Mucosa of descending colon (tissue), 3 donors: ENCODE data around the gene ALOX12B. TPM values are rescaled to one million over a fixed set of nuclear protein-coding genes. Genes with fewer than 3 reads are reported as not detected.

Source experiments
- ATAC-seq: fragments of 200-7000 bp; cut with Tn5 transposase; one replicate; pipeline ENCODE4 v1.9.1; 2020; ENCODE audit warnings: mild to moderate bottlenecking, moderate library complexity
- DNase-seq, 3 donors: peaks; one replicate each; pipeline ENCODE4 v3.0.0-alpha.2; 2020
- H3K36me3 ChIP-seq: fragments of 200-600 bp; one replicate; pipeline ENCODE4 v1.8.0; 2021; ENCODE audit warnings: low read depth, mild to moderate bottlenecking
- H3K4me1 ChIP-seq: fragments of 200-600 bp; one replicate; pipeline ENCODE4 v1.8.0; 2021; ENCODE audit warnings: low read depth, mild to moderate bottlenecking
- H3K4me3 ChIP-seq: fragments of 200-600 bp; one replicate; pipeline ENCODE4 v1.8.0; 2021; ENCODE audit warnings: mild to moderate bottlenecking
- H3K9me3 ChIP-seq: fragments of 200-600 bp; one replicate; pipeline ENCODE4 v1.8.0; 2021; ENCODE audit warnings: mild to moderate bottlenecking
- intact Hi-C, 2 donors: fragments of 100-400 bp; cut with DNase I in 1 of 2; cut with micrococcal nuclease in 1 of 2; formaldehyde crosslinking; loops; one replicate each; pipeline versions ENCODE4 v1.11.0 to v1.11.1; 2022; cut with DNase I, micrococcal nuclease
- total RNA-seq, 3 donors: library from RNA; stranded (reverse); fragmentation: NEBNext Ultra II Directional in 2 of 3; extraction: Animal tissue kit (Norgen Biotek cat#: 25700) in 2 of 3; gene quantifications; one replicate each; pipeline versions ENCODE4 v1.2.1 to v1.2.4, GENCODE V29; 2021 to 2023
- TF ChIP-seq, protein P1 (sequence below): fragments of 200-600 bp; IDR thresholded peaks from one replicate; pipeline ENCODE4 v1.8.0; 2022; ENCODE audit warnings: antibody characterized with exemption, mild to moderate bottlenecking
- donor health status: DM: no; HTN: no; CAD: no; lungs with moderate emphysema.
- donor health status: DM: no; HTN: no; CAD: no.
- donor health status: DM: no; HTN: yes; CAD: no.

Gene ALOX12B
- total RNA-seq, 3 donors from 2014 or later: 0.25 to 0.65 (median 0.49) TPM

DNA sequence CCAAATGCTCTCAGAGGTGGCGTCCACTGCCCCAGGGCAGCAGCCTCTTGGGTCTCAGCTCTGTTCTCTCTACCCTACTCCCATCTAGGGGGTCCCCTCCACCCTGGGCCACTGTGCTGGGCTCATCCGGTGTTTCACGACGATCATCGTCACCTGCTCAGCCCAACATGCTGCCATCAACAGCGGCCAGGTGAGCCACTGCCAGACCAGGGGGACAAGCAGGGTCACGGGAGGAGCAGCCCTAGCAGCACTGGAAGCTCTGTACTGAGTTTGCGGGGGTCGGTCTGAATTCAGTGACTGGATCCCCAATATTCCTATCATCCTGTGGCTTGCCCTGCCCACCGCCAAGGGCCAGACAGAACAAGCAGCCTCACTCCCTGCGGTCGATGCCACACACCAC, 16.0 kb downstream of the ALOX12B start:
- DNase-seq (no peak), ATAC-seq (no peak)
- Histone ChIP-seq H3K36me3 (no peaks in the 10 kb centered on the region), H3K9me3 (no peaks in the 10 kb centered on the region), H3K4me1 (peaks cover 36% of the 10 kb centered on the region), H3K4me3 (no peak overlapping the region)
- TF ChIP-seq, protein P1, sequence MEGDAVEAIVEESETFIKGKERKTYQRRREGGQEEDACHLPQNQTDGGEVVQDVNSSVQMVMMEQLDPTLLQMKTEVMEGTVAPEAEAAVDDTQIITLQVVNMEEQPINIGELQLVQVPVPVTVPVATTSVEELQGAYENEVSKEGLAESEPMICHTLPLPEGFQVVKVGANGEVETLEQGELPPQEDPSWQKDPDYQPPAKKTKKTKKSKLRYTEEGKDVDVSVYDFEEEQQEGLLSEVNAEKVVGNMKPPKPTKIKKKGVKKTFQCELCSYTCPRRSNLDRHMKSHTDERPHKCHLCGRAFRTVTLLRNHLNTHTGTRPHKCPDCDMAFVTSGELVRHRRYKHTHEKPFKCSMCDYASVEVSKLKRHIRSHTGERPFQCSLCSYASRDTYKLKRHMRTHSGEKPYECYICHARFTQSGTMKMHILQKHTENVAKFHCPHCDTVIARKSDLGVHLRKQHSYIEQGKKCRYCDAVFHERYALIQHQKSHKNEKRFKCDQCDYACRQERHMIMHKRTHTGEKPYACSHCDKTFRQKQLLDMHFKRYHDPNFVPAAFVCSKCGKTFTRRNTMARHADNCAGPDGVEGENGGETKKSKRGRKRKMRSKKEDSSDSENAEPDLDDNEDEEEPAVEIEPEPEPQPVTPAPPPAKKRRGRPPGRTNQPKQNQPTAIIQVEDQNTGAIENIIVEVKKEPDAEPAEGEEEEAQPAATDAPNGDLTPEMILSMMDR: no peak
- intact Hi-C loops: no loop called here

DNA sequence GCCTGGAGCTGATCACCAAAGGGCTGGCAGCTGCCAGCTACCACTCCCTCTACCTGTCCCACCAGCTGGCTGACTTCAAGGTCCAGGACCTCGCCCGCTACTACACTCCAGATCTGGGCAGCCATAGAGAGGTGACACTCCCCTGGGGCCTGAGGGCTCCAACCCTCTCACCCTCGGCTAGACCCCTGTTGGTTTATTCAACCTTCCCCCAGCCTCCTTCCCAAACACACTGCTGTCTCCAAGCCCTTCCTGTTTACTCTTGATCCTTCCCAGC, 18.0 kb downstream of the ALOX12B start:
- ATAC-seq (peak; percentile 83), DNase-seq (peak; percentile 78 to 83 (median 78))
- TF ChIP-seq, protein P1: no peak
- Histone ChIP-seq H3K4me3 (no peak overlapping the region), H3K36me3 (no peaks in the 10 kb centered on the region), H3K4me1 (peaks cover 36% of the 10 kb centered on the region), H3K9me3 (no peaks in the 10 kb centered on the region)
- intact Hi-C loops: no loop called here

DNA sequence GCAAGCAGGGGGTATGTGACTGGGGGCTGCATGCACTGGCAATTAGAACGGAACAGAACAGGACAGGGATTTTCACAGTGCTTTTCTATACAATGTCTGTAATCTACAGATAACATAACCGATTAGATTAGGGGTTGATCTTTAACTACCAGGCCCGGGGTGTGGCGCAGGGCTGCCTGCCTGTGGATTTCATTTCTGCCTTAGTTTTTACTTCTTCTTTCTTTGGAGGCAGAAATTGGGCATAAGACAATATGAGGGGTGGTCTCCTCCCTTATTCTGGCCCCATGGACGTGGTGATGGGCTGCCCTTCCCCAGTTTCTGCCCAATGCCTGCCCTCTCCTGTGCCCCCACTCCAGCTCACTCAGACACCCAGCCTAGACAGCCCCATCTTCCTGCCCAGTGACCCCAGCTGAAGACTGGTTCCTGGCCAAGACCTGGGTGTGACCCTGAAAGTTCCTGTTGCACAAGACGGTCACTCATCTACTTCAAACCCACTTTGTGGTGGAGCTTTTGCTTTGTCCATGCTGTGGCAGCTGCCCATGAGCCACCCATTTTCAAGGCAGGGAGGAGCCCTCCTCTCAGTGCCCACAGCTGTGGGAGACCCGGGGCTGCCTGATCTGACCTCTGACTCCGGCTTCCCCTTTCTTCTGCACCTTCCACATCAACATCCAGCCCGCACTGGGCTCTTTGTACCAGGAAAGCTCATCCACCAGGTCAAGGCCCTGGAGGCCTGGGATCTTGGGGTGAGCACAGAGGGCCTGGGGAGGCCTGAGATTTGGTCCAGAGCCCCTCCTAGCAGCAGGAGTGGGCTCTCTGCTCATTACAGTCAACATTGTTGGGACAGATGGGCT, 18.6 kb downstream of the ALOX12B start:
- intact Hi-C loops: no loop called here
- Histone ChIP-seq H3K4me1 (peaks cover 36% of the 10 kb centered on the region), H3K4me3 (no peak overlapping the region), H3K9me3 (no peaks in the 10 kb centered on the region), H3K36me3 (no peaks in the 10 kb centered on the region)
- TF ChIP-seq, protein P1: no peak
- DNase-seq (peak; percentile 69 to 86 (median 72)), ATAC-seq (peak; percentile 71)

DNA sequence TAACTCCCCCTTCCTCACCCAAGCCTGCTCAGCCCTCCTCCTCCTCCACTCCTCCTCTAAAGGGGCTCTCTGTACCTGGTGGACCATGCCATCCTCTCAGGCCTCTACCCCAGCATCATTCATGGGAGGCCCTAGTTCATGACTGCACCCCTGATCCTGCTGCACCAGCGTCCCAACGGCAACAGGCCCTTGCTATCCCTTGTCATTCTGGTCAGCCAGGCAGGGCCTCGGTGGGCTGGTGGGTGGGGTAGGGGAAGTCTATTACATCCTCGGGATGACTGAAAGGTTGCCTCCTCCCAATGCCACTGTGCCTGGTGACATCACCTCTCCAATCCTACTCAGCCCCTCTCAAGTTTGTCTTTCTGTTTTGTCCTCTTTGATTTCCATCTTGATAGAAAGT, 19.7 kb downstream of the ALOX12B start:
- ATAC-seq (peak; percentile 20), DNase-seq (peak in 1 of 3 donors; percentile 42)
- Histone ChIP-seq H3K9me3 (no peaks in the 10 kb centered on the region), H3K4me1 (peaks cover 27% of the 10 kb centered on the region), H3K36me3 (no peaks in the 10 kb centered on the region), H3K4me3 (no peak overlapping the region)
- TF ChIP-seq, protein P1: no peak
- intact Hi-C loops: no loop called here

DNA sequence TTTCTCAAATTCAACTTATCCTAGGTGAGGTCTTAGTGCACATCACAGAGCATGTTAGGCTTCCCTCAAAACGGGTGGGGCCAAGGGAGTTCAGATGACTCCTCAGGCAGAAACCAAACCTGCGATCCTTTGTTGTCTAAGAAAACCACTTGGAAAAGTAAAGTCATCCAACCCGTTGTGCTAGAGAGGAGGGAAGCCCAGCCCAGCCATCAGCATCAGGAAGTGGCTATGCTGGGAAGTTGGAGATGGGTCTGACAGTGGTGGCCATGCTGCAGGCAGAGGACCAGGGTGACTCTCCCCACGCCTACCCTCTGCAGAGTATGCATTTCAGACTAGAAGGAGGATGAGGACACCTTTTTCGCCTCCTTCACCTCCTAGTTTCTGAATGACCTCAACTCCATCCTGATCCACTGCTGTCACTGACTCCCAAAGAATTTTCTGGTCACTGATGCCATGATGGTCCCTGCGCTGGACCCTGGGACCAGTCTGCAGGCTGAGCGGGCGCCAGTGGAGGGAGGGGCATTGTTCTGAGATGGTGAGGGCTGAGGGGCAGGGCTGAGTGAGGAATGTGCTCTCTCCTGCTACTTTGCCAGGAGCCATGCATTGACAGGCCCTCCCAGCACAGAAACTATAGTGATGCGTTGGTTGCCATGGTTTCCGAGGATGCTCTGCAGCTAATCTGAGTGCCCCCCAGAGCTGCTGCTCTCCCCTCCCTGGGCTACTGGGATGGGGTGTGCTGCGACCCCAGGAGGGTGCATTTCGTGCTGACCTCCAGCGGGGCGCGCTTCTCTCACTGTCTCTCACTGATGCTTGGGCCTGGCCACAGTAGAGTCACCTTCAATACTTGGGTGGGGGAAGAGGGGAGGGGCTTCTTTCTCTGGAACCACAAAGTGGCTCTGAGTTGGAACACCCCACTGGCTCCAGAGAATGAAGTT, 20.4 kb downstream of the ALOX12B start:
- Histone ChIP-seq H3K36me3 (no peaks in the 10 kb centered on the region), H3K9me3 (no peaks in the 10 kb centered on the region), H3K4me1 (peaks cover 31% of the 10 kb centered on the region), H3K4me3 (no peak overlapping the region)
- TF ChIP-seq, protein P1: no peak
- DNase-seq (no peak), ATAC-seq (no peak)
- intact Hi-C loops: no loop called here
